AG09309 (cell line): ENCODE data around the gene MARVELD2.
"Not testable (repeated sequence)": the region's sequence is repeated elsewhere in the genome, so short reads cannot be mapped to it uniquely, and the experiment has no call there.

ENCODE experiments used
- DNase-seq: peaks from one replicate; pipeline ENCODE4 v3.0.0-alpha.2; 2010; ENCODE audit warnings: low read depth
- H3K4me3 ChIP-seq: 2 replicates; pipeline ENCODE4 v1.5.1; 2011; ENCODE audit warnings: mild to moderate bottlenecking, low read depth, low read length, moderate library complexity; ENCODE audit not compliant: control insufficient read depth
- CTCF ChIP-seq: IDR thresholded peaks from 2 replicates; pipeline ENCODE4 v1.5.1; 2011; ENCODE audit warnings: mild to moderate bottlenecking, low read depth, low read length, inconsistent platforms; ENCODE audit not compliant: insufficient read depth, control insufficient read depth; ENCODE audit errors: missing control alignments

Gene MARVELD2

GRCh38 chr5:69477170-69477569, 62.3 kb downstream of the MARVELD2 start:
- no peak for DNase-seq
- no peak overlapping the region for H3K4me3 ChIP-seq
- TF ChIP-seq CTCF, result no peak

- H3K4me3 ChIP-seq, DNase-seq: not testable (repeated sequence)
Observed at GRCh38 chr5:69478296-69478695, 63.4 kb downstream of the MARVELD2 start.

GRCh38 chr5:69484891-69485290, 70.0 kb downstream of the MARVELD2 start:
- TF ChIP-seq CTCF, result no peak
- no peak for DNase-seq
- H3K4me3 ChIP-seq, result no peak overlapping the region

GRCh38 chr5:69485471-69485870, 70.6 kb downstream of the MARVELD2 start:
- no peak for TF ChIP-seq CTCF
- H3K4me3 ChIP-seq, result no peak overlapping the region
- no peak for DNase-seq

GRCh38 chr5:69489246-69489645, 74.3 kb downstream of the MARVELD2 start:
- DNase-seq, result no peak

GRCh38 chr5:69491027-69491426, 76.1 kb downstream of the MARVELD2 start:
- no peak overlapping the region for H3K4me3 ChIP-seq

More at GRCh38 chr5:69489246-69489645, 74.3 kb downstream of the MARVELD2 start:
- H3K4me3 ChIP-seq, result no peak overlapping the region
- no peak for TF ChIP-seq CTCF

GRCh38 chr5:69491838-69492390, 77.0 kb downstream of the MARVELD2 start:
- DNase-seq, result no peak
- peak overlapping the region; percentile 33 for H3K4me3 ChIP-seq
- no peak for TF ChIP-seq CTCF

More at GRCh38 chr5:69491027-69491426, 76.1 kb downstream of the MARVELD2 start:
- no peak for DNase-seq
- TF ChIP-seq CTCF, result no peak
